Endothelial cell (in vitro differentiated cells): ENCODE results near the gene TMEM175. TPM values are rescaled to one million over a fixed set of nuclear protein-coding genes. Genes with fewer than 3 reads are reported as not detected.

Experiments used
- DNase-seq: peaks from one replicate; pipeline ENCODE4 v3.0.0; 2021; ENCODE audit warnings: low spot score
- H3K27ac Mint-ChIP-seq: one replicate; pipeline ENCODE4 v1.8.0; 2021; ENCODE audit warnings: mixed read lengths, inconsistent platforms; ENCODE audit not compliant: unreplicated experiment
- H3K27me3 Mint-ChIP-seq: one replicate; pipeline ENCODE4 v1.8.0; 2021; ENCODE audit warnings: mild to moderate bottlenecking, moderate library complexity, mixed read lengths, inconsistent platforms; ENCODE audit not compliant: unreplicated experiment
- H3K36me3 Mint-ChIP-seq: one replicate; pipeline ENCODE4 v1.8.0; 2021; ENCODE audit warnings: mild to moderate bottlenecking, low read depth, mixed read lengths, inconsistent platforms; ENCODE audit not compliant: unreplicated experiment
- H3K4me1 Mint-ChIP-seq: one replicate; pipeline ENCODE4 v1.8.0; 2021; ENCODE audit warnings: mild to moderate bottlenecking, mixed read lengths, inconsistent platforms; ENCODE audit not compliant: unreplicated experiment
- H3K4me3 Mint-ChIP-seq: one replicate; pipeline ENCODE4 v1.8.0; 2021; ENCODE audit warnings: mild to moderate bottlenecking, mixed read lengths, inconsistent platforms; ENCODE audit not compliant: unreplicated experiment
- H3K9me3 Mint-ChIP-seq: one replicate; pipeline ENCODE4 v1.8.0; 2021; ENCODE audit warnings: mixed read lengths, inconsistent platforms; ENCODE audit not compliant: unreplicated experiment
- CTCF ChIP-seq: fragments of 200-600 bp; sonication (generic); IDR thresholded peaks from one replicate; pipeline ENCODE4 v1.5.0; 2021; ENCODE audit warnings: antibody characterized with exemption; ENCODE audit not compliant: unreplicated experiment
- total RNA-seq: library from RNA; stranded (reverse); fragmentation: NEBNext Ultra II Directional; extraction: Animal tissue kit (Norgen Biotek cat#: 25700); gene quantifications from one replicate; pipeline ENCODE4 v1.2.1, GENCODE V29; 2021; ENCODE audit not compliant: unreplicated experiment

The TMEM175 gene
- total RNA-seq, 1 donor from 2014 or later: 31.4 TPM

GRCh38 chr4:958696-959337 is 26.6 kb downstream of the TMEM175 start:
- no peak overlapping the region for H3K27ac Mint-ChIP-seq
- TF ChIP-seq CTCF: no peak
- H3K36me3 Mint-ChIP-seq: peaks cover 18% of the 10 kb centered on the region
- peaks cover 18% of the 10 kb centered on the region for H3K27me3 Mint-ChIP-seq
- H3K9me3 Mint-ChIP-seq: no peaks in the 10 kb centered on the region
- no peak for DNase-seq
- H3K4me1 Mint-ChIP-seq: no peaks in the 10 kb centered on the region
- no peak overlapping the region for H3K4me3 Mint-ChIP-seq

- H3K27ac Mint-ChIP-seq: no peak overlapping the region
- H3K36me3 Mint-ChIP-seq: peaks cover 13% of the 10 kb centered on the region
- H3K27me3 Mint-ChIP-seq: peaks cover 20% of the 10 kb centered on the region
- TF ChIP-seq CTCF: no peak
- H3K4me1 Mint-ChIP-seq: no peaks in the 10 kb centered on the region
- no peaks in the 10 kb centered on the region for H3K9me3 Mint-ChIP-seq
- no peak for DNase-seq
- no peak overlapping the region for H3K4me3 Mint-ChIP-seq
These were observed 27.3 kb downstream of the TMEM175 start for GRCh38 chr4:959338-960139.

- Mint-ChIP-seq H3K4me3 (no peak overlapping the region), H3K4me1 (no peaks in the 10 kb centered on the region), H3K27ac (no peak overlapping the region), H3K27me3 (peaks cover 17% of the 10 kb centered on the region), H3K9me3 (no peaks in the 10 kb centered on the region), H3K36me3 (peaks cover 9% of the 10 kb centered on the region)
- no peak for TF ChIP-seq CTCF
- DNase-seq: no peak
These were observed 27.9 kb downstream of the TMEM175 start for GRCh38 chr4:960140-960635.

- no peak for DNase-seq
- H3K27me3 Mint-ChIP-seq: peaks cover 17% of the 10 kb centered on the region
- H3K36me3 Mint-ChIP-seq: peaks cover 9% of the 10 kb centered on the region
- no peak overlapping the region for H3K27ac Mint-ChIP-seq
- H3K4me1 Mint-ChIP-seq: no peaks in the 10 kb centered on the region
- TF ChIP-seq CTCF: no peak
- no peaks in the 10 kb centered on the region for H3K9me3 Mint-ChIP-seq
- no peak overlapping the region for H3K4me3 Mint-ChIP-seq
These were observed 28.5 kb downstream of the TMEM175 start for GRCh38 chr4:960636-961350.
